RWPE1 (cell line): Measurements from ENCODE around the gene UBE2D2.

ENCODE experiments used
- CTCF ChIA-PET: fragments of 350-600 bp; sonication (Branson Sonifier 250); formaldehyde crosslinking; extraction: SDS; loops from one replicate; lab custom pipeline; 2021; lab: Yijun Ruan, JAX
- POLR2A ChIA-PET: fragments of 400-600 bp; formaldehyde crosslinking; extraction: SDS; loops from one replicate; lab custom pipeline; 2020; ENCODE audit warnings: antibody characterized with exemption; ENCODE audit not compliant: low non-redundant PET; lab: Yijun Ruan, JAX
- DNase-seq: peaks from one replicate; pipeline ENCODE4 v3.0.0; 2012; ENCODE audit warnings: low spot score
- H3K27ac ChIP-seq: fragments of 450-650 bp; 2 replicates; pipeline ENCODE4 v1.5.1; 2017
- TF ChIP-seq, protein P1 (sequence below): fragments of 450-650 bp; conservative IDR thresholded peaks from 2 replicates; pipeline ENCODE4 v1.5.1; 2017; ENCODE audit warnings: low read depth, mild to moderate bottlenecking

UBE2D2 gene

DNA sequence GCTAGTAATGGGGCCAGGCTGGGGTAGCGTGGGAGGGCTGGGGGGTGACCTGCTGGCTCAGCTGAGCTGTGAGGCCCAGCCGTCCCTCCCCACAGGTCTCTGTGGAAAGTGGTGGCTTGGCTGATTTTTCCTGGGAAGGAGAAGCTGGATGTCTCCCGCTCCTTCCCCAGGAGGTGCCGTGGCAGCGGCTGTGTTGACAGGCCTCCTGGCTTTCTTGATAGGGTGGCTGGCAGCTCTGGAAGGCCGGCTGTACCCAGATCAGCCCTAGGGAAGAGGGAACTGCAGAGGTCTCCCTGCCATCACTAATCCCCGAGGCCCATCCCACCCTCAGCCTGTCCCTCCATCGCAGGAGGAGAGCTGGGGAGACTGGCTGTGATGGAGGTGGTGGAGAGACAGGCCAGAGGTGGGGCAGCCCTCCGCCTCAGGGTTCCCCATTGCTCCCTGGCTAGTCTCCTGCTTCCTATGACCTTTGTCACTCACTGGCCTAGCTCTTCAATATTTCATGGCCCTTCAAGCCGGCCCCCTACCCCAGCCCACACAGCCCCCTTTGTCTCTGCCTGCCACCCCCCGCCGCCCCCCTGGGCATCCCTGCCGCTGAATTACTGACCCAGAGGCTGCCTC is 93.8 kb downstream of the UBE2D2 start:
- ChIA-PET CTCF (interaction anchor here (0.8 kb wide), 1 partner anchor 28 kb away, joined by 3 read pairs; no protein-coding TSS in a partner anchor), POLR2A (interaction anchor here (0.6 kb wide), 1 partner anchor 608 kb away, joined by 3 read pairs; no protein-coding TSS in a partner anchor)
- no peak for DNase-seq
- TF ChIP-seq, protein P1, sequence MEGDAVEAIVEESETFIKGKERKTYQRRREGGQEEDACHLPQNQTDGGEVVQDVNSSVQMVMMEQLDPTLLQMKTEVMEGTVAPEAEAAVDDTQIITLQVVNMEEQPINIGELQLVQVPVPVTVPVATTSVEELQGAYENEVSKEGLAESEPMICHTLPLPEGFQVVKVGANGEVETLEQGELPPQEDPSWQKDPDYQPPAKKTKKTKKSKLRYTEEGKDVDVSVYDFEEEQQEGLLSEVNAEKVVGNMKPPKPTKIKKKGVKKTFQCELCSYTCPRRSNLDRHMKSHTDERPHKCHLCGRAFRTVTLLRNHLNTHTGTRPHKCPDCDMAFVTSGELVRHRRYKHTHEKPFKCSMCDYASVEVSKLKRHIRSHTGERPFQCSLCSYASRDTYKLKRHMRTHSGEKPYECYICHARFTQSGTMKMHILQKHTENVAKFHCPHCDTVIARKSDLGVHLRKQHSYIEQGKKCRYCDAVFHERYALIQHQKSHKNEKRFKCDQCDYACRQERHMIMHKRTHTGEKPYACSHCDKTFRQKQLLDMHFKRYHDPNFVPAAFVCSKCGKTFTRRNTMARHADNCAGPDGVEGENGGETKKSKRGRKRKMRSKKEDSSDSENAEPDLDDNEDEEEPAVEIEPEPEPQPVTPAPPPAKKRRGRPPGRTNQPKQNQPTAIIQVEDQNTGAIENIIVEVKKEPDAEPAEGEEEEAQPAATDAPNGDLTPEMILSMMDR, result no peak
- H3K27ac ChIP-seq, result peak overlapping the region; percentile 21; the same call in 1 of the 2 replicates

DNA sequence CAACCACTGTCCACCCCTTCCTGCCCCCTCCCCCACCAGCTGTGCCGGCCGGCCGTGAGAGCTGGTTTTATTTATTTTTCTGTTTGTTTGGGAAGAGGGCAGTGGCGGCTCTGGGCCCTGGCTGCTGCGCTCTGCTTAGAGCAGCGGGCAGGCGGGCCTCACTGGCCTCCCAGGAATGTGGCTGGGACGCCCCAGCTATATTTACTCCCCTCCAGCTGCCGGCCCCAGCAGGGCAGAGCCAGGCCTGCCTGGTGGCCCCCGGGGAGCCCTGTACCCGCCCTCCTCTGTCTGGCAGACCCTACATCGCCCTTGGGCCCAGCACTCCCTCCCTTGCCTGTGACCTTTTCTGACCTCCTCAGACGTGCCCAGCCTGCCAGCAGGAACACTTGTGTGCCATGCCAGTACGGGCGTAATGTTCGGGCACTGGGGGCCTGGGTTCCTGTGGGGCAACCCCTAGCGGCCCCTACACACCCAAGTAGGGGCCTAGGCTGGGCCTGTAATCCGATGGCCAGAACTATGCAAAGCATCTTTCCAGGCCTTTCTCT is 94.7 kb downstream of the UBE2D2 start:
- peak overlapping the region; percentile 30 for H3K27ac ChIP-seq
- ChIA-PET POLR2A (no interaction called here), CTCF (no interaction called here)
- TF ChIP-seq, protein P1, result no peak
- no peak for DNase-seq

DNA sequence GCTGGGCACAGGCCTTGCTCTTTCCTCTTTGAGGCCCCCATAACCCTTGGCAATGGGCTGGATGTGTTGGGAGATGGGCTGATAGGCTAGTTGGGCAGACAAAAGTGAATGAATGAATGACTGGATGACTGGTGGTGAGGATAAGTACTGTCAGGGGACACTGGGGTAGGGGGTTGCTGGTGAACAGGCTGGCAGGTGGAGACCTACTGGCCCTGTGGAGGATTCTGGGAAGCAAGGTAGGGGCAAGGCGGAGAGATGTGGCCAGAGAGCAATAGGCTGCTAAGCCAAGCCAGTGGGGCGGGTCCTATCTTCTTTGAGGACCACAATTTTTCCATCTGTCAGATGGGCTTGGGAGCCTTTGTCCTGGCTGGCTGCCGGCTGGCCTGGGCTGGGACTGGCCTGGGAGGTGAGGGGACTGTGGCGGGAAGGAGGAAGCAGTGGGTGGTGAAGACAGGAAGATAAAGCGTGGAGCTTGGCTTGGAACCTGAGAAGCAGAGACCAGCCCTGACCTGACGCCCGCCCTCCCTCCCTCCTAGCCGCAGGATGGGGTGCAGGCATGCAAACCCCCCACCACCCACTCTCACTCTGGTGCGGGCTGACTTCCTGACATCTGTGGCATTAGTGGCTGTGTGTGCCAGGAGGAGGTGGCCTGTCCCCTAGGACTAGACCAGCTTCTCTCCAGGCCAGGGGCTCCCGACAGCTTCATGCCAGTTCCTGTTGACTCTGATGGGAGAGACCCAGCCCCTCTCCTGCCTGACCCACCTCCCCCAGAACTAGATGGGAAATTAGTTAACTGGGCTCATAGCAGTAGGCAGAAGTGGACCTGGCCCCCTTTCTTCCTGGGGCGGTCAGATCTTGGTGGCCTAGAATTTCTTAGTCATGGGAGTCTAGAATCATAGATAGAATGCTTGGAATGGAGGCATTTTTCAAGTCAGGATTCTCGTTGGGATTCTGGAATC is 96.5 kb downstream of the UBE2D2 start:
- TF ChIP-seq, protein P1, result no peak
- CTCF ChIA-PET, result interaction anchor here (0.5 to 0.9 kb wide), 2 partner anchors 17 to 22 kb away, joined by 3 read pairs; no protein-coding TSS in a partner anchor
- peak overlapping the region; percentile 94 for H3K27ac ChIP-seq
- no peak for DNase-seq
- POLR2A ChIA-PET, result no interaction called here

DNA sequence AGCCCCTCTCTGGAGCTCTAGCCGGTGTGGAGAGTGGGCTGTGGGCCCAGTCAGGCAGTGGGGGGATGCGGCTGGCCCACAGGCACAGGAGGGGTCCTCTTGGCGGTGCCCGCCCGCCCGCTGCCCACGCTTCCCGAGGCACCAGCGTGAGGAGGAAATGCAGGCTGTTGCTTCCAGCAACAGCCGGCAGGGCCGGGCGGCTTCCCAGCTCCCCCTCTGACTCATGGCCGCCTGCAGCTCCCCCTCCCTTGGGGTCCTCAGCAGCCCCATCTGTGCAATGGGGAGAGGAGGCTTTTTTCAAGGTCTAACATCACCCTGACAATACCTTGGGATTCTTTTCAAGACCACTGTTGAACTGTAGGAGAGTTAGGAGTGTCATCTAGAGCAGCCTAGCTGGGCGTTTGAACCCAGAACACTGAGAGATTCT is 97.4 kb downstream of the UBE2D2 start:
- ChIA-PET POLR2A (interaction anchor here (0.5 kb wide), 1 partner anchor 11 kb away, joined by 3 read pairs; no protein-coding TSS in a partner anchor), CTCF (interaction anchor here (0.5 kb wide), 1 partner anchor 22 kb away, joined by 3 read pairs; no protein-coding TSS in a partner anchor)
- DNase-seq, result no peak
- H3K27ac ChIP-seq, result peak overlapping the region; percentile 94
- TF ChIP-seq, protein P1, result no peak

DNA sequence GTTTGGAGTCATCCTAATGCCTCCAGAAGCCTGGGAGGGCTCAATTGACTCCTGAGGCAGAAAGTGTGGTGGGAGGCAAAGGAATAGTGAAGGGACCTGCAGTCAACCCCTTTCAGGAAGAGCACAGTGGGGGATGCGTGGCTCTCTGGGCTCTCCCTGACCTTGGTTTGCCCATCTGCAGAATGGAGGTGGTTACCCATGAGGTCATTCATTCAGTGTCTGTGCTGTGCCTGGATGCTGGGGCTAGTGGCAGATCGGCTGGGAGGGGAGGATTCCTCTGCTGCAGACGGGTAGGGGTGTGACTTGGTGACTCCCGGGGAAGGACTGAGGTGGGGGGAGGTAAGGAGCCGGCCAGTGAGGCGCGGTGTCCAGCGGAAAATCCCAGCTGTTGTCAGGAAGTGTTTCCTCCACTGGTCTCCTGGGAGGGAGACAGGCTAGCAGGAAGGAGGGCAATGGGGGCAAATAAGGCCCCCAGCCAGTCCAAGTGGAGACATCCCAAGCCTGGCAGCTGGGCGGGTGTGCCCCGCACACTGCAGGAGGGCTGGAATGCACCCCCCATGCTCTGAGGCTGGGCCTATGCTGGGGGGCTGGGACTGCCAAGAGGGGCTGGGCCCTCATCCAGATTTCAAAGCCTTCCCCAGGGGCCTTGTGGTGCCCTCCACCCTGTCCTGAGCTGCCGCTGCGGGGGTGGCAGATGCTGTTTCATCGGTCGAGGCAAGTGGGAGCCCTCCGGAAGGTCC is 98.0 kb downstream of the UBE2D2 start:
- no peak for DNase-seq
- peak overlapping the region; percentile 94 for H3K27ac ChIP-seq
- TF ChIP-seq, protein P1, result no peak
- CTCF ChIA-PET, result interaction anchor here (2.9 kb wide), 1 partner anchor 25 kb away, joined by 13 read pairs; no protein-coding TSS in a partner anchor
- POLR2A ChIA-PET, result interaction anchor here (0.5 kb wide), 1 partner anchor 12 kb away, joined by 3 read pairs; no protein-coding TSS in a partner anchor
